Loucy (cell line): ENCODE data around the gene C1orf216.

Experiments
- CTCF ChIP-seq: fragments of 200-600 bp; sonication (generic); conservative IDR thresholded peaks from 2 replicates; pipeline ENCODE4 v1.5.1; 2014; ENCODE audit warnings: mild to moderate bottlenecking, antibody characterized with exemption, low read length
- EZH2phosphoT487 ChIP-seq: fragments of 200-600 bp; IDR thresholded peaks from 2 replicates; pipeline ENCODE4 v1.6.1; 2018; ENCODE audit warnings: antibody characterized with exemption, mild to moderate bottlenecking, moderate library complexity, borderline replicate concordance

- TF ChIP-seq CTCF (no peak), EZH2phosphoT487 (no peak)
Measured at GRCh38 chr1:35753626-35754260, 35.1 kb upstream of the C1orf216 start.
